Breast epithelium (tissue), 4 donors: ENCODE results near the gene CTNNA2. TPM values are rescaled to one million over a fixed set of nuclear protein-coding genes. Genes with fewer than 3 reads are reported as not detected.

Experiments
- DNase-seq, 2 donors: peaks; one replicate each; pipeline ENCODE4 v3.0.0-alpha.2; 2019; ENCODE audit warnings: low spot score in 2 of 2
- H3K27ac ChIP-seq, 2 donors: fragments of 200-600 bp; sonication (generic) in 1 of 2; one replicate each; pipeline ENCODE4 v1.5.1; 2016 to 2019; ENCODE audit warnings: mild to moderate bottlenecking in 1 of 2
- H3K27me3 ChIP-seq, 2 donors: fragments of 200-600 bp; sonication (generic) in 1 of 2; one replicate each; pipeline versions ENCODE4 v1.5.1 to v1.6.0; 2017 to 2019; ENCODE audit warnings: control low read depth in 1 of 2, mild to moderate bottlenecking in 1 of 2
- H3K36me3 ChIP-seq: fragments of 200-600 bp; one replicate; pipeline ENCODE4 v1.5.1; 2019
- H3K4me1 ChIP-seq, 2 donors: fragments of 200-600 bp; sonication (generic); one replicate each; pipeline ENCODE4 v1.5.1; 2016 to 2019; ENCODE audit warnings: control low read depth in 1 of 2
- H3K4me3 ChIP-seq, 3 donors: fragments of 200-600 bp; sonication (generic); 1 replicate in 2 of 3; 2 replicates in 1 of 3; pipeline ENCODE4 v1.5.1; 2016 to 2019; ENCODE audit warnings: mild to moderate bottlenecking in 3 of 3, moderate library complexity in 2 of 3
- H3K9me3 ChIP-seq, 2 donors: fragments of 200-600 bp; sonication (generic) in 1 of 2; one replicate each; pipeline ENCODE4 v1.5.1; 2016 to 2019; ENCODE audit warnings: control low read depth in 1 of 2
- POLR2A ChIP-seq: fragments of 450-650 bp; IDR thresholded peaks from one replicate; pipeline ENCODE4 v1.6.1; 2016; ENCODE audit warnings: antibody characterized with exemption, mild to moderate bottlenecking, moderate library complexity
- POLR2AphosphoS5 ChIP-seq, 3 donors: sonication (generic); formaldehyde crosslinking; IDR thresholded peaks; one replicate each; pipeline ENCODE4 v1.6.1; 2017; ENCODE audit warnings: antibody characterized with exemption in 3 of 3
- intact Hi-C: fragments of 100-400 bp; cut with DNase I; formaldehyde crosslinking; loops from one replicate; pipeline ENCODE4 v1.15.1; 2023; ENCODE audit warnings: low total_unique reads
- total RNA-seq, 3 donors: library from RNA; depleted of rRNA; stranded (reverse); fragments of >200 nt; gene quantifications; one replicate each; pipeline ENCODE4 v1.1.0, GENCODE V29; 2016
- TF ChIP-seq, protein P1 (sequence below), 3 donors: fragments of 450-650 bp; IDR thresholded peaks; one replicate each; pipeline ENCODE4 v1.5.1; 2016 to 2017; ENCODE audit warnings: antibody characterized with exemption in 3 of 3, mild to moderate bottlenecking in 3 of 3, moderate library complexity in 3 of 3

Gene CTNNA2
- total RNA-seq, 3 donors from 2014 or later = 0.16 TPM; not detected in 2

DNA sequence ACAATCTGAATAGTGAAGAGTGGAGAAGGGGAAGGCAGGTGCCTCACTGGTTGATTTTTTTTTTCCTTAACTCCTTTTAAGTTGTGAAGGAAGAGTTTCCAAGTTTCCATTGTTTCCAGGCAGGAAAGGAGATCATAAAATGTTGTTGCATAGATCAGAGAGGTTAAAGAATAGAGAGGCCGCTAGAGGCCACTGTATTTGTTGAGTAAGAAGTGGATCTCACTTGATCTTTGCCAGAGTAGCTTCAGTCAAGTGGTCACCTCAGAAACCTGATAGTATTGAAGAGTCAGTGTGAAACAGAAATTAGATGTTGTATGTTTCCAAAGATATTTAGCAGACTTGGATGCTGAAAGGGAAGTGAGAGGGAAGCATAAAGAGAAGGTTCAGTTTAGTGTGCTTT lies 17.6 kb downstream of the CTNNA2 start:
- Histone ChIP-seq H3K4me1 (no peaks in the 10 kb centered on the region), H3K27ac (no peak overlapping the region), H3K4me3 (no peak overlapping the region), H3K27me3 (no peaks in the 10 kb centered on the region), H3K36me3 (no peaks in the 10 kb centered on the region), H3K9me3 (no peaks in the 10 kb centered on the region)
- intact Hi-C loops = no loop called here
- TF ChIP-seq POLR2A (no peak), POLR2AphosphoS5 (IDR thresholded peaks at IDR 0.05) (no peak)
- TF ChIP-seq, protein P1, sequence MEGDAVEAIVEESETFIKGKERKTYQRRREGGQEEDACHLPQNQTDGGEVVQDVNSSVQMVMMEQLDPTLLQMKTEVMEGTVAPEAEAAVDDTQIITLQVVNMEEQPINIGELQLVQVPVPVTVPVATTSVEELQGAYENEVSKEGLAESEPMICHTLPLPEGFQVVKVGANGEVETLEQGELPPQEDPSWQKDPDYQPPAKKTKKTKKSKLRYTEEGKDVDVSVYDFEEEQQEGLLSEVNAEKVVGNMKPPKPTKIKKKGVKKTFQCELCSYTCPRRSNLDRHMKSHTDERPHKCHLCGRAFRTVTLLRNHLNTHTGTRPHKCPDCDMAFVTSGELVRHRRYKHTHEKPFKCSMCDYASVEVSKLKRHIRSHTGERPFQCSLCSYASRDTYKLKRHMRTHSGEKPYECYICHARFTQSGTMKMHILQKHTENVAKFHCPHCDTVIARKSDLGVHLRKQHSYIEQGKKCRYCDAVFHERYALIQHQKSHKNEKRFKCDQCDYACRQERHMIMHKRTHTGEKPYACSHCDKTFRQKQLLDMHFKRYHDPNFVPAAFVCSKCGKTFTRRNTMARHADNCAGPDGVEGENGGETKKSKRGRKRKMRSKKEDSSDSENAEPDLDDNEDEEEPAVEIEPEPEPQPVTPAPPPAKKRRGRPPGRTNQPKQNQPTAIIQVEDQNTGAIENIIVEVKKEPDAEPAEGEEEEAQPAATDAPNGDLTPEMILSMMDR (IDR thresholded peaks at IDR 0.05) = no peak
- no peak for DNase-seq

DNA sequence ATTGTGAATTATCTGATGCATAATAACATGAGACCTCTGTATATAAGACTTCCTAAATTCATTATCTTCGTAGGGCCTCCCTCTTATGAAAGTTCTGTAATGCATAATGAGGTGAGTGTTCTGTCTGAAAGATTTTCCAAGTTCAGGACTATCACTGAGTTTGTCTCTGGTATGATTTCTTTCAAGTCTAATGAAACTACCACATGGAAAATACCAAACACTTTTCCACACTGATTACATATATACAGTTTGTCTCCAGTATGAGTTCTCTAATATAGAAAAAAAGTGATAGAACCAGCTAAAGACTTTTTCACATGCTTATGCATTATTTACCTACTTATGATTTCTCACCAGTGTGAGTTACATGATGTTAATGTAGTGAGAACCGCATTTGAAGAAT lies 34.7 kb downstream of the CTNNA2 start:
- intact Hi-C loops = no loop called here
- Histone ChIP-seq H3K4me1 (no peaks in the 10 kb centered on the region), H3K4me3 (no peak overlapping the region), H3K27ac (no peak overlapping the region), H3K27me3 (no peaks in the 10 kb centered on the region), H3K36me3 (no peaks in the 10 kb centered on the region), H3K9me3 (peaks cover 18 to 61% of the 10 kb centered on the region in 2 donors)
- no peak for TF ChIP-seq POLR2AphosphoS5 (IDR thresholded peaks at IDR 0.05)
- TF ChIP-seq POLR2A = no peak
- TF ChIP-seq, protein P1 (IDR thresholded peaks at IDR 0.05) = no peak
- DNase-seq = no peak

DNA sequence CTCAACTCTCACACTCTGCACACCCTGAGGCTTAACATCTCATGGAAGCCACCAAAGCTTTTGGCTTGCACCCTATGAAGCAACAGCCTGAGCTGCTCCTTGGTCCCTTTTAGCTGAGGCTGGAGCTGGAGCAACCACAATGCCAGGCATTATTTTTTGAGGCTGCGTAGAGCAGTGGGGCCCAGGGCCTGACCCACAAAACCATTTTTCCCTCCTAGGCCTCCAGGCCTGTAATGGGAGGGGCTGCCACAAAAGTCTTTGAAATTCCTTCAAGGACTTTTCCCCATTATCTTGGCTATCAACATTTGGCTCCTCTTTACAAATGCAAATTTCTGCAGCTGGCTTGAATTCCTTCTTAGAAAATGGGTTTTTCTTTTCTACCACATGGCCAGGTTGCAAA lies 39.8 kb downstream of the CTNNA2 start:
- H3K27me3 ChIP-seq = no peaks in the 10 kb centered on the region
- no peaks in the 10 kb centered on the region for H3K4me1 ChIP-seq
- no peak overlapping the region for H3K4me3 ChIP-seq
- TF ChIP-seq POLR2AphosphoS5 (IDR thresholded peaks at IDR 0.05) (no peak), POLR2A (no peak)
- TF ChIP-seq, protein P1 (IDR thresholded peaks at IDR 0.05) = no peak
- intact Hi-C loops = no loop called here
- no peak for DNase-seq
- no peaks in the 10 kb centered on the region for H3K36me3 ChIP-seq
- H3K27ac ChIP-seq = no peak overlapping the region
- H3K9me3 ChIP-seq = peaks cover 20 to 54% of the 10 kb centered on the region in 2 donors

DNA sequence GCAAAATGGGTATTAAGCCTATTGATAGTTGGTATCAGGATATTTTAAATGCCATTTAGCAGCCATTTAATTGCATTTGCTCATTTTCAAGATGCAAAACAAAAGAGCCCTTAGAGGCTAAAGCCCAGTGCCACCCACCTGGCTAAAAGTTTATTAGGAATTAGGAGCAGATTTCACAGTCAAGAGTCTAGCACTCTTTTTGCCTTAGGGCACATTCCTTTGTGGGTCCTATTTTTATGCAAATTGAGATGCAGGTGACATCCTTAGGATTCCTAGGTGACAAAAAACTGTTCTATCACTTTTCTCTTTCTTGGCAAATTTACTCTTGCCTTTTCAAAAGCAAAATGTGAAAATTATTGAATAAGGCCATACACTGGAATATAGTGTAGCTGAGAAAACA lies 42.0 kb downstream of the CTNNA2 start:
- Histone ChIP-seq H3K9me3 (peaks cover 17 to 41% of the 10 kb centered on the region in 2 donors), H3K27ac (no peak overlapping the region), H3K36me3 (no peaks in the 10 kb centered on the region), H3K4me1 (no peaks in the 10 kb centered on the region), H3K27me3 (no peaks in the 10 kb centered on the region), H3K4me3 (no peak overlapping the region)
- no peak for TF ChIP-seq POLR2A
- TF ChIP-seq, protein P1 (IDR thresholded peaks at IDR 0.05) = no peak
- TF ChIP-seq POLR2AphosphoS5 (IDR thresholded peaks at IDR 0.05) = no peak
- intact Hi-C loops = no loop called here
- no peak for DNase-seq

DNA sequence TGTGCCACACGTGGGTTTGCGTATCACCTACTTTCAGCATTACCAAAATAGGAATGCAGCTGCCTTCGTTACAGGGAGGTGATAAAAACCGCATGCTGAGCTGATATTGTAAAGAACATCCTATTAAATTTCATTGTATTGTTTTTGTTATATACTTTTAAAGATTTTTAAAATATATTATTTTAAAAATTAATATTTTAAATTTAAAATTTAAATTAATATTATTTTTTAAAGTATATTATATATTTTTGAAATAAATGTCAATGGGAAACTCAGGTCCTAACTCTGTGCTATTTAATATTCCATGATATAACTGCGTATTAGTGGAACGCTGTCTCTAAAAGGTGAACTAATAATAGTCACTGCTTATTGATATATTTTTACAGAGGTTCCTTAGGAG lies 51.2 kb downstream of the CTNNA2 start:
- Histone ChIP-seq H3K36me3 (no peaks in the 10 kb centered on the region), H3K27me3 (no peaks in the 10 kb centered on the region), H3K27ac (no peak overlapping the region), H3K9me3 (no peaks in the 10 kb centered on the region), H3K4me3 (no peak overlapping the region), H3K4me1 (no peaks in the 10 kb centered on the region)
- TF ChIP-seq POLR2A = no peak
- intact Hi-C loops = loop anchor here (10.0 kb wide), 1 partner anchor 141 kb away; no protein-coding TSS in a partner anchor
- no peak for DNase-seq

DNA sequence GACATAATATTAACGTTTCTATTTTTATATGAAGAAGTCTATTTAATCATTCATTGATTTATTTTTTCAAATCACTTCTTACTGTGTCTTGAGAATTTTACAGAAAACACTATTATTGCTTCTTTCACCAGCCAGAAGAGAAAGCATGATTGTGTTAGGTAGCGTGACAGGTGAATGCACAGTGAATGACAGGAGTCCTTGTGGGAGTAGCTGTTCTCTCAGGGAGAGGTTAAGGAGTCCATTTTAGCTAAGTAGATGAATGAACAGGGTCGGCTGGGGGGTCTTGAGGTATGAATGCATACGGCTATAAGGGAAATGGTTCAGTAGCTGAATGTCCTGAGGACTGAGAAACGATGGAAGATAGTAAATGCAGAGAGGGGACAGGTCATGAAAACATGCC lies 56.2 kb downstream of the CTNNA2 start:
- no peak for DNase-seq
- no peaks in the 10 kb centered on the region for H3K27me3 ChIP-seq
- no peaks in the 10 kb centered on the region for H3K9me3 ChIP-seq
- intact Hi-C loops = loop anchor here (10.0 kb wide), 1 partner anchor 136 kb away; no protein-coding TSS in a partner anchor
- no peak overlapping the region for H3K27ac ChIP-seq
- no peak overlapping the region for H3K4me3 ChIP-seq
- no peak for TF ChIP-seq POLR2AphosphoS5 (IDR thresholded peaks at IDR 0.05)
- TF ChIP-seq, protein P1 (IDR thresholded peaks at IDR 0.05) = no peak
- no peak for TF ChIP-seq POLR2A
- no peaks in the 10 kb centered on the region for H3K36me3 ChIP-seq
- no peaks in the 10 kb centered on the region for H3K4me1 ChIP-seq
